Stimulated activated CD8-positive, alpha-beta memory T cell treated with anti-CD3 and anti-CD28 coated beads, Interleukin-15, amount 100 ng/mL, for 1 hour (primary cell): ENCODE results near the gene TENM3.
"Not testable (repeated sequence)": the region's sequence is repeated elsewhere in the genome, so short reads cannot be mapped to it uniquely, and the experiment has no call there.

Experiments used
- DNase-seq: peaks from one replicate; pipeline ENCODE4 v3.0.0-alpha.2; 2020; ENCODE audit warnings: low read depth

Gene TENM3

DNA sequence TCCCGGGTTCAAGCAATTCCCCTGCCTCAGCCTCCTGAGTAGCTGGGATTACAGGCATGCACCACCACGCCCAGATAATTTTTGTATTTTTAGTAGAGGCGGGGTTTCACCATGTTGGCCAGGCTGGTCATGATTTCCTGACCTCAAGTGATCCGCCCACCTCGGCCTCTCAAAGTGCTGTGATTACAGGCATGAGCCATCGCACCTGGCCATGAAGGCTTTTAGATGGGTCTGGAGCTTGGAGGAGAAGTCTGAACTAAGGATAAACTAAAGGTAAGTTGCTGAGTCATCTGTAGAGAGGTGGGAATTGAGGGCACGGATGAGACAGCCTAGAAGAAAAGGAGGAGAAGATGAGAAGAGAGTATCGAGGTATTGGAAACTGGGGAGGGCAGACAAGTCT, at the start of gene TENM3:
TENM3 (plus strand) TSS at position 199 of the 400 bp plus-strand sequence. CDS start 80,619 bp downstream, outside the sequence.
- not testable (repeated sequence) for DNase-seq

DNA sequence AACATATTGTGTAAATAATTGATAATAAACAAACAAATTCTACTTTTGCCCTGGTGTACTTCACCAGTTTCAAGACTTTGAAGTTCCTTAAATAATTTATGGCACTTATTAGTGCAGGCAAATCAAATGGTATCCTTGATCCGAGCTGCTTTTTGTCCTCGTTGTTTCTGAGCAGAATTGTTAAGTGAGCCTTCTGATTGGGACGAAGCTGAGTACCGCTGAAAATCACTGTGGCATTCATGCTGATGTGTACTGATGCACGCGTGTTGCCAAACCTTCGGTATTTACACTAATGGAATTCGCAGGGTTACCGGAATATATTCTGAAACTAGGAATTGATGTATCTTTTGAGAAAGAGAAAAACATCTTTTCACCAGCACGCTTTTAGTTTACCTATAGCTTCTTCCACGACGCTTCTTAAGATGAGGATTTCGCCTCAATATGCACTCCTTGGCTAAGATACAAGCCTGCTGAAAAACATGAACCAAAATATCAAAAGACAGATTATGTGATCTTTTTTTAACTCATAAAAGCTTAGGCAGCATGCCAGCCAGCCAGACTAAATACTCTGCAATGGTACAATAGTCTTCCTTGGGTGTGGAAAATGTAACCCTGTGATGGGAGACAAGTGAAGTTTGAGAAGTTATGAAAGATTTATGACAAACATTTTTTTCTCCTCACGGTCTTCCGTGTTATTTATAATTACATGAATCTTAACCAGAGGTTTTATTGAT, 48.9 kb upstream of the TENM3 start:
- DNase-seq, result no peak

DNA sequence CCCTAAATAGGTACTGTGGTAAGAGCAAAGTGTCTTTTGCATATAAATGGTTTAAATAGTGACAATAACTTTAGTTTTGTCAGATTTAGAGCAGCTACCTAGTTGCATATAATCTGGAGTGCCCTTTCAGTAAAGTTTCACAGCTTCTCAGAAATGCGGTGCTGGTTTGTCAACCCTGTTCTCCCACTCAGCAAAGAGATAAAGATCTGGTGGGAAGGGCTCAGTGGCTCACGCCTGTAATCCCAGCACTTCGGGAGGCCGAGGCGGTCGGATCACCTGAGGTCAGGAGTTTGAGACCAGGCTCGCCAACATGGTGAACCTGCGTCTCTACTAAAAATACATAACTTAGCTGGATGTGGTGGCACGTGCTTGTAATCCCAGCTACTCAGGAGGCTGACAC, 45.6 kb upstream of the TENM3 start:
- no peak for DNase-seq

DNA sequence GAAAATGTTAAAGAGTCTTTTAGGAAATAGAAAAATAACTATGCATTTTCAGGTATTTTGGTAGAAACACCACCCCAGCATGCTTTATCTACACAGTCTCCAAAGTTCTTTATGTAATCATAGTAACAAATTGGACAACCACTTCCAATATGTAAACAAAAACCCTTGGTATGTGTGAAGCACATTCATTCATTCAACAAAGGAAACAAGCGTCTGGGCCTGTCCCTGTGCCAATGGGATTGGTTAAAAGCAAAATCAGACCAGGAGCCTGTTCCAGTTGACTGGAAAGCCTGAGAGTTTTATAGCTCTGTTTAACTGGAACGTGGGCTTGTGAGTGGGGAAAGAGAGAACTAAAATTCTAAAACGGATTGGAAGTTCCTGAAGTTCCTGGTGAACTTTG, 41.3 kb upstream of the TENM3 start:
- DNase-seq, result no peak

DNA sequence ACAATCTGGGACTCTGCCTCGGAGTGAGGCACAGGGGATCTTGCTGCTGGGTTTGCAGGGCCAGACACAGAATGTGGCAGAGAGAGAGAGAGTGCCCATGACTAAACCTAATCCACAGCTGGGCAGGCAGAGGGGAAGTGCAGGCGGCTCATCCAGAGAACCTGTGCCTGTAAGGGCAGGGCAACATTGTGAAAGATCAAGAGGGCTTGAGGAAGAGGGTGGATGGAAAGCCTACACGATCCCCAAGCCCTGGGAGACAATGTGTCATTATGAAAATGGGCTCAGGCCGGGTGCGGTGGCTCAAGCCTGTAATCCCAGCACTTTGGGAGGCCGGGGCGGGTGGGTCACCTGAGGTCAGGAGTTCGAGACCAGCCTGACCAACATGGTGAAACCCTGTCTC, 40.6 kb upstream of the TENM3 start:
- no peak for DNase-seq

DNA sequence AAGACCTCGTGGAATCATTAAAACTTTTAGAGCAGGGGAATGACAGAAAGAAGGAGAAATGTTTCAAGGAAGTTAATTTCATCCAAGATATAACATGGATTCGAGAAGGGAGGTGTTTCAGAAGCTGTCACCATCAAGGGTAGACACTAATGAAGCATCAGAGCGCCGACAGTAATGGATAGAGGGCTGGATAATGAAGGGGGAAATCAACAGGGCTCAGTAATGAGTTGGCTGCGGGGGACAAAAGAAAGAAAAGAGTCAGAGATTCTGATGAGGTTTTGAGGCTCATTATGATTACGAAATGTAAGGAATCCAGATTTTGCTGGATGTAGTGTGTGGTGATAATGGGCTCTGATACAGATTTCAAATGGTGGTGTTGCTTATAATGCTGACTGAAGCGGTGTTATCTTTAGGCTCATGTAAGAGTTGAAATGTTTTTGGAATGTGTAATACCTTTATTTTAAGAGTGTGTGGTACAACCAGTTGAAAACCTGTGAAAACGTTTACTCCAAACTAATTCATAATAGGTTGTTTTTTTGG, 39.3 kb upstream of the TENM3 start:
- no peak for DNase-seq

DNA sequence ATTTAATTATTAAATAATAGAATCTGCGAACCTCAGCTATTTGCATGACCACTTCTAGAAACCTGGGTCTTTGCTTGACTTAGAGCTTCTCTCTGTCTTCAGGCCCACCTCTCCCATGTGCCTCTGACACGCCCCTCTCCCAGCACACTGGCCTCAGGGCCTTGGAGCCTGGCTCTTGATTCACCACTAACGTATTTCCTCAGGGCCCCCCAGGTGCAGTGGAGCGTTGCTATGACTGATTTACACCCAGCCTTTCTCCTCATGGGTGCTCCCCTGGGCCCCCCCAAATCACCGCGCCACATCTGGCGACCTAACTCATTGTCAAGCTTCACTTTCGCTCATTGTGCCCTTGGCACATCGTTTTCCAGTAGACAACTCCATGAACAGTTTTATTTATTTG, 37.9 kb upstream of the TENM3 start:
- DNase-seq, result no peak

DNA sequence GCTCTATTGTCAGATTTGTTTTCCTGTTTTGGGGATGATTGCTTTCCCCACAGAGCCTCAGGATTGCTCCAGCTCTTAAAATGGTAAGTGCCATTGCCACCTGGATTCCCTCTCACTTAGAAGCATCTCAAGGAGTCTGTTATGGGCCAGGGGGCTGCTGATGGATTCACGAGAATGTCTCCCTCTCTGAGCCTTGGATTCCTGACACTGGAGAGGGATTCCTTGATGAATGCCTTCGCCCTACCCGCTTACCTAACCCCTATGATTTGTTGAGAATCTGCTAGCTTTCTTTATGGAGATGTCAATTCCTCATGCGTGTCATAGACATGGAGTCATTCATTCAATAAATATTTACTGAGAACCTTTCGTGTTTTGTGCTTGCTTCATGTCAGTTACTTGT, 36.9 kb upstream of the TENM3 start:
- DNase-seq, result no peak

DNA sequence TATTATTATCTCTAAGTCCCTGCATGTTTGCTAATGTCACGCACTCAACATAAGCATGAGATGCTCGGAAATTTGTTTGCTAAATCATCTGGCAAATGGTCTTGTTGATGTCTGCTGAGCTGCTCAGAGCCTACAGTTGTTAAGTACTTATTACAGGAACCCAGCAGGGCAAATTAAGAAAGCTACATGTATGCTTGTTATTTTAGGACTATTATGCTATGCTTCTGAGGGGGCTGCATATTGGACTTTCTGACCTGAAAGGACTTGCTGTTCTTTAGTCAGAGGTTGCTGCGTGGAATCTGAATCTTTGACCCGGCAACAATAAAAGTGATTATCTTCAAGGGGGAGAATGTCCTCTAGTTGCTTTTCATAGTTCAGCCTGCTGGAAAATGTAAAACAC, 36.3 kb upstream of the TENM3 start:
- DNase-seq, result no peak

DNA sequence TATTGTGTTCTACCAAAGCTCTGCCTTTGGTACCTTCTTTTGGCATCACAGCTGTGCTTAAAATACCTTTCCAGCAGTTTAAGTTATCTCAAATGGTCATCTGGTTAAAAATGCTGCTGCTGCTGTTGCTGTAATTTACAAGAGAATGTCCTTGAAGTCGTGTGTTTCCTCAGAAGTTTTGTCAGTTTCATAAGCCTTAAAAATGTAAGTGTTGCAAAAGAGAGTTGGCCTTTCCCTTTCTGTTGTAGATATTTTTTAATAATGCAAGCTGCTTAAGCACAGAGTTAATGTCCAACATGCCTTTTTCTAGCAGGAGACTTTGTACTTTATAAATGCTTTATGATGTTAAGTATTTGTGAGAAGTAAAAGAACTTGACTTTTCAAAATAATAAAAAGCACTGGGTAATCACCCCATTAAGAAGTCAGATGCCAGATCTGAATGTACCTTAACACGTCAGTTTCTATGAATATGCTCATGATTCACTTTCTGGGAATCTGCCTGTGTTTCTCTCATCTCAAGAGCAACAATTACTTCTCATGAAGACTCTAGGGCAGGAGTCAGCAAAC, 35.3 kb upstream of the TENM3 start:
- DNase-seq, result no peak

DNA sequence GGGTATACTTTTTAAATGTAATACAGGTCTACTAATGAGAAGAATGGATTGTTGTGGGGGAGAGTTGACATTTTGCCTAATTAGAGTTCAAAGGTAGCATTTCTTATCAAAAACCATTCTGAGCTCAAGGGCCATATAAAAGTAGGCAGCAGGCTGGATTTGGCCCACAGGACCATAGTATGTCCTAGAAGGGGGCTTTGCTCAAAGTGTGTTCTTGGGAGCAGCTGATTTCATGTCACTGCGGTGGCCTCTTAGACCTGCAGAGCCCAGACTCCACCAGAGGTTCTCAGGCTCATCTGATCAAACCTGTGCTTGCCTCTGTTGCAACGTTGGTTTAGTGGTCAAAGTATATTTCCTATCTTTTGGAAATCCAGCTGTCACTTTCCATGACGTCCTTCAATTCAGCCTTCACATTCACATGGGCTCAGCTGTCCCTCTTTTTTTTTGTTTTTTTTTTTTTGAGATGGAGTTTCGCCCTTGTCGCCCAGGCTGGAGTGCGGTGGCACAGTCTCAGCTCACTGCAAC, 34.6 kb upstream of the TENM3 start:
- no peak for DNase-seq

DNA sequence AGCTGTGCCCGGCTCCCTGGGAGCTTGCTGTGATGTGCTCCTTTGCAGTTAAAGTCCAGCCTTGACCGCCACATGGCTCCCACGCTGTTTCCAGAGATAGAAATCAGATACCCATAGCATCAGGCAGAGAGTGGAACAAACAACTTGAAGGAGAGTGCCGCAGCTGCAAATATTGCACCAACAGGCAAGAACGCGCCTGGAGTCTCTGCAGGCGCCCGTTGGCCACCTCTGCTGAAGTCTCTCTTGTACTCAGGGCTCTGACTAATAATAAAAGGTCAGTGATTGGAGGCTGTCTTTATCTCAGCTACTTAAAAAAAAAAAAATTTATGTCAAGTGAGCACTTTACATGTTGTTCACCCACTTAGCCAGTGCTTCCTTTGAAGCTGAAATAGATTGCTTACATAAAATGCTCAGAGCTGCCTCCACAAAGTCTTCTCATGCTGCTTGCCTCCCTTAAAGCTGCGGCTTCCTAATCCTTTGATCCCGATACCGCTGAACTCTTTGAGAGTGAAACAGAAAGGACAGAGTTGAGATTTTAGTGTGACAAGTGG, 30.9 kb upstream of the TENM3 start:
- no peak for DNase-seq

DNA sequence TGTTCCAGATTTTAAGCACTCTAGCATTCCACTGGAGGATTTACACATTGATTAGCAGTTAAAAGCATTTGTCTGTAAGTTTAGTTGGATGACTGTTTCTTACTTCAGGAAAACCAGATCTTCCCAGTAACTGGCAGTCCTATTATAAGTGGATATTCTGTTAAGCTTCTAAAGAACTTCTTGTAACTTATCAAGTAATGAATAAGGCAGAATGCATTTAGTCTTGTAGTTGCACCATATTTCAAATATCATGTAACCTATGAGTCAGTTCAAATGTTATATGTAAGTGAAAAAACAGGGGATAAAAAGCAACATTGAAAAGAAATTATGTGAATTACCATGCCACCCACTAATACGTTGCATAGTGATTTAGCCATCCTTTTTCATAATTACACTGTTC, 30.2 kb upstream of the TENM3 start:
- no peak for DNase-seq

DNA sequence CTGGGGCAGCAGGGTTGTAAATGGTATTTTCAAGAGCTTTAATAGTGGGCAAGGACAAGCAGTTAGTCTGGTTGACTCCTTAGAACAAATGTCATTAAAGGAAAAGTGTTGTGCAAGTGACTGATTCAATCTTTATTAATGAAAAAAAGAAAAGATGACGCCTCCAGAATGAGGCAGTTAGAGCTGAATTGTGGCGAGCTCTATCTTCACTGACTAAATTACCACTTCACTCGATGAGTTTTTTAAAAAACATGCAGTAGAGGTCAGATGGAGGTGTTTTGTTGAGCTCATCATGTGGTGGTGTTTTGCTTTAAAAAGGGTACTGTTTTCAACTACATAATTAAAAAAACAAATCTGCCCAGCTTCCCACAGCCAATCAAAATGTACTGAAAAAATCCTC, 28.1 kb upstream of the TENM3 start:
- DNase-seq, result no peak

DNA sequence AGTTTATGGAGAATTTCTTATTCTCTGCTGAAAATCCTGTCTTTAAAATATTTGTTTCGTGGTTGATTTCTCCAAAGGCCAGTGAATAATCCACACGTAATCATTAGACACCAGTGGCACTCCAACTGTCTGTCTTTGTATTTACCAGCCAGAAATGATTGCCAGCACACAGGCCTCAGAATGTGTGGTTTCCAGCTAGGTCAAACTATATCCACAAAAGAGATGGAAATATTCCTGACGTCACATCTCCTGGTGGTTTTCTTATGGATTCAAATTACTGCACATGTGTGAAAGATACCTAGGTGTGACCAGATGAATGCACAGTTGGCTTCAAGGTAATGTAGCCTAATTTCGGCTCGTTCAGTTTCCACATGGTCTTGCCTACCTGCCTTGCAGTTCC, 27.2 kb upstream of the TENM3 start:
- no peak for DNase-seq

DNA sequence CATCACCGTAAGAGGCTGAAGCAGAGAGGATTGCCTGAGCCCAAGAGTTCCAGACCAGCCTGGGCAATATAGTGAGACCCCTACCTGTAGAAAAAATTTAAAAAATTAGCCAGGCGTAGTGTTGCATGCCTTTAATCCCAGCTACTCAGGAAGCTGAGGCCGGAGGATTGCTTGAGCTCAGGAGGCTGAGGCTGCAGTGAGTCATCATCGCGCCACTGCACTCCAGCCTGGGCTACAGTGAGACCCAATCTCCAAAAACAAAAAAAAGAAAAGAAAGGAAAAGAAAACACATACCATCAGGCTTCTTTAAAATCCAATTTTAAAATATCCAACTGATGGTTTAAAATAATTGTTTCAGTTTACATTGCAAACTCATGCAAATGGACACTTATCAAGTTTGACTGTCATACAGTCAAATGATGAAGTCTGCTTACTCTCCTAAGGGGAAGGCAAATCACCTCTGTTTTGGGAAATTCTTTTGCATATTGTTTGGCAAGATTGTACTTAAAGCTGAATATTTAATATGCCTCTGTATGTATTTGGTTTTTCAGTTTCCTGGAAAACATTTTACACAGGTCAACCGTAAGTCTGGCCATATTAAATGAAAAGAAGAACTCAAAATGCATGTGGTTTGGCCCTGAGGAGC, 23.7 kb upstream of the TENM3 start:
- no peak for DNase-seq

DNA sequence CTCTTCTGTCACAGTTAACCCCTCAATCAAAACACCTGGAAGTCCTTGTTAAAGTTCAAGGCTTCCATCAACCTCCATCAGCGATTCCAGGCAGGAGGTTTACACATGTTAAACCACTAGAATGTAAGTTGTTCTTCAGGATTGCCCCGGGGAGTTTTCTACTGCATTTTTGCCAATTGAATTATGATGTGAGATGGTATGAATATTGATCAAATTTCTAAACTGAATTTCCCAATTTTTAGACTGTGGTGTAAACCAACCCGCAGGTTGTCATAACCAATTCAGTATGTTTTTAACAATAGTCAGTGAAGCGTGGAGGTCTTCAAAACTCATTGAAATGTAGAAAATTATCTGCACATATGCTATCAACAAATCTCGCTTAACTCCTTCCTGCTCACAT, 21.2 kb upstream of the TENM3 start:
- no peak for DNase-seq

DNA sequence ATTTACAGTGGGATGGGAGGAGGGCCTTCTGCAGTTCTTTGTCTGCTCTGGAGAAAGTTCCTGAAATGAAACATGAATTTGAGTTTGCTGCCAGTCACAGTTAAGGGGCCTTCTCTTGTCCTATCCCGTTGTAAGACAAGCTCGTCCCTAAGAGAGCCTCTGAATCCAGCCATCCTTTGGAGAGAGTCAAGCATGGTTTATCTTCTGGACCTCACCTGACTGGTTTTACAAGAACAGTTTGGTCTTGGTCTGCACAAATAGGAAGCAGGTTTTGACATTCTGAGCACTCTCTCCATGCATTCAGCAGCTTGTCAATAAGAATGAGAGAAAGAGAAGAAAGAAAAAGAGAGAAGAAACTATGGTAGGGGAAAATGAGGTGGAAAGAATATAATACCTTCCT, 20.4 kb upstream of the TENM3 start:
- no peak for DNase-seq

DNA sequence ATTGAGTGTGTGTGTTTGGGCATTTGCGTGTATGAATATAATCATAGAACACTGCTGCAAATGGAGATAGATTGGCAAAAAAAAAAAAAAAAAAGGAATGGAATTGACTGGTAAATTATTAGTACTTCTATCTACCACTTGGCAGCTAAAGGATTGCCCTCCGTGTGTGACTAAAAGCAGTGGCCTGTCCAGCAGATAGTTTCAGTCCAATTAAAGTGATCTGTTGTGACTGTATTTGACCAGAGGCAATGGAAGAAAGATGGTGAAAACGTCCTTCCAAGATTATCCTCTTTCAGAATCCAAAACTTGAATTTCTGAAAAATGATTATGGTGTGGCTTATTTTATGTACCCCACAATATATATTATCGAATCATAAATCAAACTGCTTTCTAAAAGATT, 19.5 kb upstream of the TENM3 start:
- no peak for DNase-seq

DNA sequence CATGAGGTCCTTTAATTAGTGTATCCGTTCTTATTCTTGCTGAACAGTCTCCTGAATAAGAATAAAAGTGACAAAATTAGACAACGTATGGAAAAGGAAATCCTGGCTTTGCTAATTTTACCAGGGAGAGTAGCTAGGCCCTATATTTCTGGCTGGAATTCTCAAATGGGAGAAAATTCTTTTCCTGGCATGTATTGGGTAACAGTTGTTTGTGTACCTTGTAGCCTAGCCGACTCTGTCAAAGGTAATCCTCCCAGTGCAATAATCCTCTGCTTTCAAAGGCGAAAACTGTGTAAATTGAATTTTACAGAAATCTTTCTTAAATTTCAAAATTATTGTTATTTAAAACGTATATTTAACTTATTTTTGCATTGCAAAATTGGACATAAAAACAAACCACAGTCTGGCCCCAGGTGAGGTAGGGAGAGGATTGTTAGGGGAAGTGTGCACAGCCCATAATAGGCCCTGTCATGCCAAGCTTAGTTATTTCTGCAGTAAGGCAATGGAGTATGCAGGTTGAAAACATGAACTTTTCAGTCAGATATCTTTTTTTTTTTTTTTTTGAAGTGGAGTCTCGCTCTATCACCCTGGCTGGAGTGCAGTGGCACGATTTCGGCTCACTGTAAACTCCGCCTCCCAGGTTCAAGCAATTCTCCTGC, 18.9 kb upstream of the TENM3 start:
- DNase-seq, result no peak

DNA sequence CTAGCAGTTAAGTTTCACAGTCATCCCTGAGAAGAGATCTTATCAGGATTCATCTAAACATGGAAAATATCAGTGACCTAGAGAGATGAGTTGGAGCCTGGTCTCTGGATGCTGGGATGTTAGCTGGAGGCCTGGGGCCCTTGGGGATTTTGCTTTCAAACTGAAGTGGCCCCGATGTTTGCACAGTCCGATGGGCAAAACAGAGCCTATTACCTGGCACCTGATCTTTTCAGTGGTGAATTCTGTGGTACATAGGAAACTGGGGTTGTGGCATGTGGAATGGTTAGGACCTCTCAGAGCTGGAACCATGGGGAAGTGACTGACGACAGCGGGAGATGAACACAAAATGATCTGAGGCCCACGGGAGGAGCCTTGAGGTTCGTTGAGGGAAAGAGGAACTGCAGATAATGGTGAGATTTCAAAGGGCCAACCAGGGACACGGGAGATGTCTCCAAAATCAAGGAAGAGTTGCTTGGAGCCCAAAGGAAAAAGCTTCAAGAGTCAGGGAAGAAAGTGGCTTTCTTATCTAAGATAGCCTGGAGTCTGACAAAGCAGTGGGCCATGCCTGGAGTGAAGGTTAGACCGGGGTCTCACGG, 17.8 kb upstream of the TENM3 start:
- no peak for DNase-seq

DNA sequence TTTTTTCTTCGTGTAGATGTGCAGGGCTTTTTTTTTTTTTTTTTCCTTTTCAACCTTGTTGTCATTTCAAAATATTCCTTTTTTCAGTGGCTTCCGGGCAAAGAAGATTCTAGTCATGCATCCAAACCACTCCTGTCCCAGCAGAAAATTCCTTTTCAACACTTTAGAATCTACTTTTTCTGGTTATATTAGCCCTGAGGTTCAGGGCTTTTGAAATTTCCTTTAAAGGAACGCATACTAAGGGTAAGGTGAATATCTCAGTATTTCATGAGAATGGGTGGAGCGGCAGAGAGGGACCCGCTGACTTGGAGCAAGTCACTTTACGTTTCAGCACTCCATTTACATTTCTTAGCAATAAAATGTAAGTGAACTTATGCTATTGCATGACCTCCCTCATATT, 15.6 kb upstream of the TENM3 start:
- no peak for DNase-seq
